ENCODE measurements around the gene RAB3IL1.

- TF ChIP-seq POLR2A (IDR thresholded peaks at IDR 0.05; ENCODE audit: low read depth, low read length) (no peak), POLR2AphosphoS5 (IDR thresholded peaks at IDR 0.05; ENCODE audit: low read depth, low read length) (no peak)
Observed at GRCh38 chr11:61905801-61906521, 11.4 kb downstream of the RAB3IL1 start.
